ENCODE data around the gene TMEM271. TPM values are rescaled to one million over a fixed set of nuclear protein-coding genes. Genes with fewer than 3 reads are reported as not detected.

TMEM271 gene
- total RNA-seq, 2 experiments from 2014 or later, result not detected

DNA sequence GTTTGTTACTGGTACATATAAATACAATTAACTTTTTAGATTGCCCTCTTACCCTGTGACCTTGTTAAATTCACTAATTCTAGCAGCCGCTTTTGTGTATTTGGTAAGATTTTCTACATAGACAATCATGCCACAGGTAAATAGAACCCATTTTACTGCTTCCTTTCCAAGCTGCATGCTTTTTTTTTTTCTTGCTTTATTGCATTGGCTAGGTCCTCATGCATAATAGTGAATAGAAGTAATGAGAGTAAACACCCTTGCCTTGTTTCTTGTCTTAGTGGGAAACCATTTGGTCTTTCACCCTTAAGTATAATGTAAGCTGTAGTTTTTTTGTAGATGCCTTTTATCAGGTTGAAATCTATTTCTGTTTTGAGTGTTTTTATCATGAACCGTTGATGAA is 7.7 kb upstream of the TMEM271 start:
- Histone ChIP-seq H3K27ac (ENCODE audit: low read depth in 1 of 2, low read length in 2 of 2) (no peak overlapping the region), H3K27me3 (ENCODE audit: control insufficient read depth in 1 of 2, insufficient read depth in 2 of 2, low read length in 2 of 2) (peaks cover 6 to 20% of the 10 kb centered on the region in 2 experiments), H3K36me3 (ENCODE audit: insufficient read depth, low read length) (no peaks in the 10 kb centered on the region), H3K9me3 (ENCODE audit: control insufficient read depth in 1 of 2, insufficient read depth in 1 of 2, low read length in 2 of 2) (peaks cover 8 to 36% of the 10 kb centered on the region in 2 experiments), H3K4me1 (ENCODE audit: insufficient read depth, low read length) (no peaks in the 10 kb centered on the region), H3K4me3 (ENCODE audit: low read length) (no peak overlapping the region)
- Mint-ChIP-seq H3K9me3 (peaks cover 4% of the 10 kb centered on the region), H3K27me3 (peaks cover 64% of the 10 kb centered on the region), H3K4me1 (ENCODE audit: low read depth) (no peaks in the 10 kb centered on the region), H3K27ac (no peak overlapping the region), H3K4me3 (no peak overlapping the region), H3K36me3 (ENCODE audit: low read depth) (peaks cover 8% of the 10 kb centered on the region)
- ATAC-seq (ENCODE audit: poor library complexity) (no peak), DNase-seq (no peak)
- no peak for TF ChIP-seq CTCF (IDR thresholded peaks at IDR 0.05)
- CTCF ChIA-PET, result no interaction called here
- POLR2A ChIA-PET, result no interaction called here
- intact Hi-C loops (cut with DNase I, micrococcal nuclease), result no loop called here

GRCh38 chr4:581753-582361 is 5.8 kb upstream of the TMEM271 start:
- ChIA-PET POLR2A (no interaction called here), CTCF (no interaction called here)
- H3K4me1 ChIP-seq (ENCODE audit: insufficient read depth, low read length), result peaks cover 8% of the 10 kb centered on the region
- no peak for TF ChIP-seq CTCF (IDR thresholded peaks at IDR 0.05)
- Mint-ChIP-seq H3K27ac (no peak overlapping the region), H3K4me1 (ENCODE audit: low read depth) (peaks cover 5% of the 10 kb centered on the region), H3K4me3 (no peak overlapping the region), H3K9me3 (peaks cover 4% of the 10 kb centered on the region), H3K36me3 (ENCODE audit: low read depth) (peaks cover 8% of the 10 kb centered on the region), H3K27me3 (peaks cover 67% of the 10 kb centered on the region)
- intact Hi-C loops (cut with DNase I, micrococcal nuclease), result no loop called here
- H3K9me3 ChIP-seq (ENCODE audit: control insufficient read depth in 1 of 2, insufficient read depth in 1 of 2, low read length in 2 of 2), result peaks cover 8 to 40% of the 10 kb centered on the region in 2 experiments
- DNase-seq (no peak), ATAC-seq (ENCODE audit: poor library complexity) (no peak)
- no peak overlapping the region for H3K4me3 ChIP-seq (ENCODE audit: low read length)
- H3K27ac ChIP-seq (ENCODE audit: low read depth in 1 of 2, low read length in 2 of 2), result no peak overlapping the region
- peaks cover 25 to 34% of the 10 kb centered on the region in 2 experiments for H3K27me3 ChIP-seq (ENCODE audit: control insufficient read depth in 1 of 2, insufficient read depth in 2 of 2, low read length in 2 of 2)
- no peaks in the 10 kb centered on the region for H3K36me3 ChIP-seq (ENCODE audit: insufficient read depth, low read length)

DNA sequence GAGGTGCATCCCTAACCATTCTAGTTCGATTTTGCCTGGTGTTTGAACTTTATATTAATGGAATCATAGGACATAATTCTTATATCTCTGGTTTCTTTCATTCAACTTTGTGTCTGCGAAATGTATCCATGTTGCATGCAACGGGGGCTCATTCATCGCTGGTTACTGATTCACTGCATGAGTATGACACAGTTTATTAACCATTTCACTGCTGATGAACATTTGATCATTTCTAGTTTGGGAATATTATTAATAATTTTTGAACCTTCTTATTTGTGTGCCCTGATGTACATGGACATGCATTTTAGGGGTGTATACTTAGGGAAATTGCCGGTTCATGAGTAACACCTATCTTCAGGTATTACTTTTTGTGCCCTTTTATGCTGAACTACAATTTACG is 5.1 kb upstream of the TMEM271 start:
- H3K36me3 Mint-ChIP-seq (ENCODE audit: low read depth), result peaks cover 7% of the 10 kb centered on the region
- no peak for TF ChIP-seq CTCF (IDR thresholded peaks at IDR 0.05)
- H3K4me3 Mint-ChIP-seq, result no peak overlapping the region
- Histone ChIP-seq H3K4me3 (ENCODE audit: low read length) (no peak overlapping the region), H3K27ac (ENCODE audit: low read depth in 1 of 2, low read length in 2 of 2) (no peak overlapping the region), H3K27me3 (ENCODE audit: control insufficient read depth in 1 of 2, insufficient read depth in 2 of 2, low read length in 2 of 2) (peaks cover 25 to 36% of the 10 kb centered on the region in 2 experiments), H3K9me3 (ENCODE audit: control insufficient read depth in 1 of 2, insufficient read depth in 1 of 2, low read length in 2 of 2) (peaks cover 8 to 39% of the 10 kb centered on the region in 2 experiments), H3K4me1 (ENCODE audit: insufficient read depth, low read length) (peaks cover 12% of the 10 kb centered on the region), H3K36me3 (ENCODE audit: insufficient read depth, low read length) (no peaks in the 10 kb centered on the region)
- DNase-seq, result no peak
- no peak overlapping the region for H3K27ac Mint-ChIP-seq
- CTCF ChIA-PET, result no interaction called here
- intact Hi-C loops (cut with DNase I, micrococcal nuclease), result no loop called here
- POLR2A ChIA-PET, result no interaction called here
- peaks cover 5% of the 10 kb centered on the region for H3K4me1 Mint-ChIP-seq (ENCODE audit: low read depth)
- ATAC-seq (ENCODE audit: poor library complexity), result no peak
- peaks cover 4% of the 10 kb centered on the region for H3K9me3 Mint-ChIP-seq
- H3K27me3 Mint-ChIP-seq, result peaks cover 63% of the 10 kb centered on the region

Measured in CD4-positive, alpha-beta T cell (primary cell).